NB4 (cell line): ENCODE measurements around the gene CNTNAP2.

ENCODE experiments used
- MYC ChIP-seq: IDR thresholded peaks from 2 replicates; pipeline ENCODE4 v1.6.1; 2011; ENCODE audit warnings: low read depth, low read length
- TF ChIP-seq, protein P1 (sequence below): IDR thresholded peaks from one replicate; pipeline ENCODE4 v1.5.1; 2012; ENCODE audit warnings: low read depth, low read length

DNA sequence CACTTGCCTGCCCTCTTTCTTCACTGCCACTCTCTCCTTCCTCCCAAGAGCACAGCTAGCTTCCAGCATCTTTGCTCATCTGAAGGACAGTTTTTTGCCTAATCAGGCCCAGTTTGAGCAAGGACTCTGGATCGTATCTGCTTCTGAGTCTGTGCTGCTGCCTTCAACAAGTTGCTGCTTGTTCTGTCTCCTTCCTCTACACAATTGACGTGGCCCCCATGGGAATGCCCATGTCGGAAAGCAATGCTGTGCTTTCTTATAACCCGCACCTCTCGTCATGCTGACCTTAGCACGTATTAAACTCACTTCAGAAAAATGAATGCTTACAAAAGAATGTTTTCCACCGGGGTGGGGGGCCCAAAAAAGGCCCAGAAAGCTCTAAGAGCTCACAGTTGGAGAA lies 2149.3 kb downstream of the CNTNAP2 start:
- TF ChIP-seq, protein P1, sequence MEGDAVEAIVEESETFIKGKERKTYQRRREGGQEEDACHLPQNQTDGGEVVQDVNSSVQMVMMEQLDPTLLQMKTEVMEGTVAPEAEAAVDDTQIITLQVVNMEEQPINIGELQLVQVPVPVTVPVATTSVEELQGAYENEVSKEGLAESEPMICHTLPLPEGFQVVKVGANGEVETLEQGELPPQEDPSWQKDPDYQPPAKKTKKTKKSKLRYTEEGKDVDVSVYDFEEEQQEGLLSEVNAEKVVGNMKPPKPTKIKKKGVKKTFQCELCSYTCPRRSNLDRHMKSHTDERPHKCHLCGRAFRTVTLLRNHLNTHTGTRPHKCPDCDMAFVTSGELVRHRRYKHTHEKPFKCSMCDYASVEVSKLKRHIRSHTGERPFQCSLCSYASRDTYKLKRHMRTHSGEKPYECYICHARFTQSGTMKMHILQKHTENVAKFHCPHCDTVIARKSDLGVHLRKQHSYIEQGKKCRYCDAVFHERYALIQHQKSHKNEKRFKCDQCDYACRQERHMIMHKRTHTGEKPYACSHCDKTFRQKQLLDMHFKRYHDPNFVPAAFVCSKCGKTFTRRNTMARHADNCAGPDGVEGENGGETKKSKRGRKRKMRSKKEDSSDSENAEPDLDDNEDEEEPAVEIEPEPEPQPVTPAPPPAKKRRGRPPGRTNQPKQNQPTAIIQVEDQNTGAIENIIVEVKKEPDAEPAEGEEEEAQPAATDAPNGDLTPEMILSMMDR: no peak
- no peak for TF ChIP-seq MYC
